Peyer's patch (tissue), 4 donors: ENCODE measurements around the gene PPP1R37. TPM values are rescaled to one million over a fixed set of nuclear protein-coding genes. Genes with fewer than 3 reads are reported as not detected.

Experiments
- DNase-seq, 3 donors: peaks; one replicate each; pipeline ENCODE4 v3.0.0-alpha.2; 2017 to 2019
- H3K27ac ChIP-seq, 4 donors: fragments of 200-600 bp; sonication (generic); one replicate each; pipeline ENCODE4 v1.5.1; 2016 to 2019
- H3K27me3 ChIP-seq, 2 donors: fragments of 200-600 bp; sonication (generic); one replicate each; pipeline ENCODE4 v1.5.1; 2019
- H3K36me3 ChIP-seq, 3 donors: fragments of 200-600 bp; sonication (generic); one replicate each; pipeline ENCODE4 v1.5.1; 2016 to 2019
- H3K4me1 ChIP-seq, 4 donors: fragments of 200-600 bp; sonication (generic); one replicate each; pipeline ENCODE4 v1.5.1; 2016 to 2019
- H3K4me3 ChIP-seq, 4 donors: fragments of 200-600 bp; sonication (generic); 1 replicate in 3 of 4; 2 replicates in 1 of 4; pipeline ENCODE4 v1.5.1; 2016 to 2019; ENCODE audit warnings: mild to moderate bottlenecking in 1 of 4
- H3K9me3 ChIP-seq, 4 donors: fragments of 200-600 bp; sonication (generic); one replicate each; pipeline ENCODE4 v1.5.1; 2016 to 2019; ENCODE audit warnings: mild to moderate bottlenecking in 1 of 4
- POLR2A ChIP-seq, 2 donors: fragments of 450-650 bp; IDR thresholded peaks; one replicate each; pipeline ENCODE4 v1.5.1; 2017; ENCODE audit warnings: antibody characterized with exemption in 2 of 2, mild to moderate bottlenecking in 2 of 2, moderate library complexity in 2 of 2
- total RNA-seq, 4 donors: library from RNA; depleted of rRNA; stranded (reverse); fragments of >200 nt; gene quantifications; one replicate each; pipeline ENCODE4 v1.1.0, GENCODE V29; 2016
- TF ChIP-seq, protein P1 (sequence below), 6 experiments: fragments of 450-650 bp in 4 of 6; fragments of 200-600 bp in 2 of 6; sonication (generic) in 1 of 6; IDR thresholded peaks; one replicate each; pipeline ENCODE4 v1.5.1; 2017 to 2019; ENCODE audit warnings: antibody characterized with exemption in 6 of 6, mild to moderate bottlenecking in 3 of 6, moderate library complexity in 1 of 6

PPP1R37 gene
- total RNA-seq, 4 donors from 2014 or later: 41.8 to 75.1 (median 54.2) TPM

DNA sequence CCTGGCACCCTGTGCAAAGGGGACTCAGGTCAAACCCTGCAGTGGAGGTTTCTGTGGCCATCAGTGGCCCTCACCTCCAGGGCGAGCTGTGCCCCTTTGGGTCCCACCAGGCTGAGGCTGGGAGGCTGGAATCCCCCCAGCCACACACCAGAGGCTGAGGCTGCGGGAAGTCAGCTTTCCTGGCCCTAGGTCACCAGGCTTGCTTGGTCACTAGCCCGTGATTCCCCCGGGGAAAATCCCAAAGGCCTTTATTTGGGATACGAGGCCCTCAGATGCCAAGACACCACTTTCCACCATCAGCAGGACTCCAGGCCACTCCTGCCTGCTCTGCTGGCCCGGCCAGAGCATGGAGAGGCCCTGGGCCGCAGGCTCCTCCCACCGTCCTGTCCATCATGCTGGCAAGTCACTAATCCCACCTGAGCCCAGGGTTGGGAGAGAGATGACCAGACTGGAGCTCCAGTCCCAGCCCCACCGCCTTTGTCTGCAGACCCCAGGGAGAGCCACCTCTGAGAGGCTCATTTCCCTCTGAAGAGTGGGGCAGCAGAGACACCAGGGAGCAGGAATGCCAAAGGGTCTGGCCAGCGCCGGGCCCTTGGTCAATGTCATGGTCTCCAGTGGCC is 63.1 kb downstream of the PPP1R37 start:
- Histone ChIP-seq H3K27ac (no peak overlapping the region), H3K4me3 (no peak overlapping the region), H3K36me3 (no peaks in the 10 kb centered on the region), H3K9me3 (no peaks in the 10 kb centered on the region), H3K4me1 (peaks cover 0 to 27% (median 23%) of the 10 kb centered on the region in 4 donors), H3K27me3 (peaks cover 0 to 8% of the 10 kb centered on the region in 2 donors)
- TF ChIP-seq, protein P1, sequence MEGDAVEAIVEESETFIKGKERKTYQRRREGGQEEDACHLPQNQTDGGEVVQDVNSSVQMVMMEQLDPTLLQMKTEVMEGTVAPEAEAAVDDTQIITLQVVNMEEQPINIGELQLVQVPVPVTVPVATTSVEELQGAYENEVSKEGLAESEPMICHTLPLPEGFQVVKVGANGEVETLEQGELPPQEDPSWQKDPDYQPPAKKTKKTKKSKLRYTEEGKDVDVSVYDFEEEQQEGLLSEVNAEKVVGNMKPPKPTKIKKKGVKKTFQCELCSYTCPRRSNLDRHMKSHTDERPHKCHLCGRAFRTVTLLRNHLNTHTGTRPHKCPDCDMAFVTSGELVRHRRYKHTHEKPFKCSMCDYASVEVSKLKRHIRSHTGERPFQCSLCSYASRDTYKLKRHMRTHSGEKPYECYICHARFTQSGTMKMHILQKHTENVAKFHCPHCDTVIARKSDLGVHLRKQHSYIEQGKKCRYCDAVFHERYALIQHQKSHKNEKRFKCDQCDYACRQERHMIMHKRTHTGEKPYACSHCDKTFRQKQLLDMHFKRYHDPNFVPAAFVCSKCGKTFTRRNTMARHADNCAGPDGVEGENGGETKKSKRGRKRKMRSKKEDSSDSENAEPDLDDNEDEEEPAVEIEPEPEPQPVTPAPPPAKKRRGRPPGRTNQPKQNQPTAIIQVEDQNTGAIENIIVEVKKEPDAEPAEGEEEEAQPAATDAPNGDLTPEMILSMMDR (IDR thresholded peaks at IDR 0.05): no peak
- TF ChIP-seq POLR2A (IDR thresholded peaks at IDR 0.05): no peak
- DNase-seq: no peak

- TF ChIP-seq, protein P1 (IDR thresholded peaks at IDR 0.05): no peak
- no peak for TF ChIP-seq POLR2A (IDR thresholded peaks at IDR 0.05)
- Histone ChIP-seq H3K36me3 (no peaks in the 10 kb centered on the region), H3K4me3 (no peak overlapping the region), H3K4me1 (peaks cover 0 to 26% (median 23%) of the 10 kb centered on the region in 4 donors), H3K27me3 (peaks cover 0 to 7% of the 10 kb centered on the region in 2 donors), H3K27ac (no peak overlapping the region), H3K9me3 (no peaks in the 10 kb centered on the region)
- DNase-seq: no peak
Measured at GRCh38 chr19:45156751-45157150, 63.8 kb downstream of the PPP1R37 start.

DNA sequence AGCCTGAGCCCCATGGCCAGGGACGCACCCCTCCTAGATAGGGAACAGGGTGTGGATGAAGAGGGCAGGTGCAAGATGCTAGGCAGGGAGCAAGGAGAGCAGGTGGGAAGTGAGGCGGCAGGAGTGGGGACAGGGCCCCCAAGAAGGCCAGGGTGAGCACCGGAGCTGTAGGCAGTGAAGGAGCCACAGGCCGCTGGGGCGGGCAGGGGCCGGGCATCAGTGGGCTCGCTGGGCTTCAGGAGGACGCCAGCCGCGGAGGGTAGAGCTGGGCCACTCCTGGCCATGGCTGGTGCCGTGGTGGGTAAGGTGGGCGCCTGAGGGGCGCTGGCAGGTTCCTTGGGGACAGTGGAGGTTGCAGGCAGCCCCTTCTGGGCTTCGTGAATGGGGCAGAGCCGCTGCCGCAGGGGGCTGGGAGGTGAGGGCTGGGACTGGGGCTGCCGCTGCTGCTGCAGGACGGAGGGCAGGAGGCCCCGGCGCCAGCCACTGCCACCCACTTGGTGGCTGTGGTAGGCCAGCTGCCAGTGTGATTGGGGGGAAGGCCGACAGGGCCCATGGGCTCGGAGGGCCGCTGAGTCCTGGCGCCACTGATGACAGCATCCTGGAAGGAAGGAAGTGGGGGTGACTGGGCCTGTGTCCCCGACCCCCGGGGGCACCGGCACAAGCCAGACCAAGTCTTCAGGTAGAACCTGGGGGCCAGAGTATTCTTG is 65.7 kb downstream of the PPP1R37 start:
- no peak for DNase-seq
- Histone ChIP-seq H3K9me3 (no peaks in the 10 kb centered on the region), H3K36me3 (no peaks in the 10 kb centered on the region), H3K27me3 (no peaks in the 10 kb centered on the region), H3K4me3 (no peak overlapping the region), H3K27ac (no peak overlapping the region), H3K4me1 (peaks cover 0 to 7% (median 4%) of the 10 kb centered on the region in 4 donors)
- TF ChIP-seq, protein P1 (IDR thresholded peaks at IDR 0.05): no peak
- TF ChIP-seq POLR2A (IDR thresholded peaks at IDR 0.05): no peak

- Histone ChIP-seq H3K27me3 (no peaks in the 10 kb centered on the region), H3K4me1 (peaks cover 0 to 4% (median under 1%) of the 10 kb centered on the region in 4 donors), H3K36me3 (no peaks in the 10 kb centered on the region), H3K27ac (no peak overlapping the region), H3K4me3 (no peak overlapping the region), H3K9me3 (no peaks in the 10 kb centered on the region)
- no peak for TF ChIP-seq POLR2A (IDR thresholded peaks at IDR 0.05)
- TF ChIP-seq, protein P1 (IDR thresholded peaks at IDR 0.05): no peak
- no peak for DNase-seq
Measured at GRCh38 chr19:45159210-45159970, 66.4 kb downstream of the PPP1R37 start.

DNA sequence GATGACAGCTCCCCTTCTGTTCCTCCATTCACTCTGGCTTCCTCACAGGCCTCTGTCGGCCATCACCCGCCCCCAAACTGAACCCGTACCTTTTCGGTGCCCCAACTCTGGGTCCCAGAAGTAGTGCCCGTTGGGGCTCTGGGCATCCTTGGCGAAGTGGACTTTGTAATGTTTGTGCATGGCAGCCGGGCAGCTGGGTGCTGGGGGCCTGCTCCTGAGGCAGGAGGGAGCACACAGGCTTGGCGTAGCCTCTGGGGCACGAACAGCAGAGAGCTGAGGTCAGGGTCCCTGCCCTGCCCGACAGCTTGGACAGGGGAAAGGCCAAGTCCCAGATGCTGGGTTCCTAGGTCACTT is 67.0 kb downstream of the PPP1R37 start:
- H3K9me3 ChIP-seq: no peaks in the 10 kb centered on the region
- no peaks in the 10 kb centered on the region for H3K27me3 ChIP-seq
- H3K4me3 ChIP-seq: no peak overlapping the region
- no peak for DNase-seq
- no peak overlapping the region for H3K27ac ChIP-seq
- H3K4me1 ChIP-seq: peaks cover 0 to 10% (median 3%) of the 10 kb centered on the region in 4 donors
- TF ChIP-seq, protein P1 (IDR thresholded peaks at IDR 0.05): no peak
- TF ChIP-seq POLR2A (IDR thresholded peaks at IDR 0.05): no peak
- no peaks in the 10 kb centered on the region for H3K36me3 ChIP-seq
